Mucosa of descending colon (tissue), 3 donors: ENCODE results near the gene METTL9. TPM values are rescaled to one million over a fixed set of nuclear protein-coding genes. Genes with fewer than 3 reads are reported as not detected.

Source experiments
- ATAC-seq: fragments of 200-7000 bp; cut with Tn5 transposase; one replicate; pipeline ENCODE4 v1.9.1; 2020; ENCODE audit warnings: mild to moderate bottlenecking, moderate library complexity
- DNase-seq, 3 donors: peaks; one replicate each; pipeline ENCODE4 v3.0.0-alpha.2; 2020
- H3K36me3 ChIP-seq: fragments of 200-600 bp; one replicate; pipeline ENCODE4 v1.8.0; 2021; ENCODE audit warnings: low read depth, mild to moderate bottlenecking
- H3K4me1 ChIP-seq: fragments of 200-600 bp; one replicate; pipeline ENCODE4 v1.8.0; 2021; ENCODE audit warnings: low read depth, mild to moderate bottlenecking
- H3K4me3 ChIP-seq: fragments of 200-600 bp; one replicate; pipeline ENCODE4 v1.8.0; 2021; ENCODE audit warnings: mild to moderate bottlenecking
- H3K9me3 ChIP-seq: fragments of 200-600 bp; one replicate; pipeline ENCODE4 v1.8.0; 2021; ENCODE audit warnings: mild to moderate bottlenecking
- intact Hi-C, 2 donors: fragments of 100-400 bp; cut with DNase I in 1 of 2; cut with micrococcal nuclease in 1 of 2; formaldehyde crosslinking; loops; one replicate each; pipeline versions ENCODE4 v1.11.0 to v1.11.1; 2022; cut with DNase I, micrococcal nuclease
- total RNA-seq, 3 donors: library from RNA; stranded (reverse); fragmentation: NEBNext Ultra II Directional in 2 of 3; extraction: Animal tissue kit (Norgen Biotek cat#: 25700) in 2 of 3; gene quantifications; one replicate each; pipeline versions ENCODE4 v1.2.1 to v1.2.4, GENCODE V29; 2021 to 2023
- TF ChIP-seq, protein P1 (sequence below): fragments of 200-600 bp; IDR thresholded peaks from one replicate; pipeline ENCODE4 v1.8.0; 2022; ENCODE audit warnings: antibody characterized with exemption, mild to moderate bottlenecking
- donor health status: DM: no; HTN: no; CAD: no; lungs with moderate emphysema.
- donor health status: DM: no; HTN: no; CAD: no.
- donor health status: DM: no; HTN: yes; CAD: no.

The METTL9 gene
- total RNA-seq, 3 donors from 2014 or later = 60.8 to 76.5 (median 62.8) TPM

GRCh38 chr16:21613781-21614180 is 14.4 kb downstream of the METTL9 start:
- Histone ChIP-seq H3K4me1 (peaks cover 4% of the 10 kb centered on the region), H3K36me3 (no peaks in the 10 kb centered on the region), H3K9me3 (no peaks in the 10 kb centered on the region), H3K4me3 (no peak overlapping the region)
- intact Hi-C loops = no loop called here
- DNase-seq (no peak), ATAC-seq (no peak)
- TF ChIP-seq, protein P1, sequence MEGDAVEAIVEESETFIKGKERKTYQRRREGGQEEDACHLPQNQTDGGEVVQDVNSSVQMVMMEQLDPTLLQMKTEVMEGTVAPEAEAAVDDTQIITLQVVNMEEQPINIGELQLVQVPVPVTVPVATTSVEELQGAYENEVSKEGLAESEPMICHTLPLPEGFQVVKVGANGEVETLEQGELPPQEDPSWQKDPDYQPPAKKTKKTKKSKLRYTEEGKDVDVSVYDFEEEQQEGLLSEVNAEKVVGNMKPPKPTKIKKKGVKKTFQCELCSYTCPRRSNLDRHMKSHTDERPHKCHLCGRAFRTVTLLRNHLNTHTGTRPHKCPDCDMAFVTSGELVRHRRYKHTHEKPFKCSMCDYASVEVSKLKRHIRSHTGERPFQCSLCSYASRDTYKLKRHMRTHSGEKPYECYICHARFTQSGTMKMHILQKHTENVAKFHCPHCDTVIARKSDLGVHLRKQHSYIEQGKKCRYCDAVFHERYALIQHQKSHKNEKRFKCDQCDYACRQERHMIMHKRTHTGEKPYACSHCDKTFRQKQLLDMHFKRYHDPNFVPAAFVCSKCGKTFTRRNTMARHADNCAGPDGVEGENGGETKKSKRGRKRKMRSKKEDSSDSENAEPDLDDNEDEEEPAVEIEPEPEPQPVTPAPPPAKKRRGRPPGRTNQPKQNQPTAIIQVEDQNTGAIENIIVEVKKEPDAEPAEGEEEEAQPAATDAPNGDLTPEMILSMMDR = no peak

GRCh38 chr16:21614896-21615295 is 15.5 kb downstream of the METTL9 start:
- Histone ChIP-seq H3K36me3 (no peaks in the 10 kb centered on the region), H3K9me3 (no peaks in the 10 kb centered on the region), H3K4me1 (peaks cover 4% of the 10 kb centered on the region), H3K4me3 (no peak overlapping the region)
- intact Hi-C loops = no loop called here
- TF ChIP-seq, protein P1 = no peak
- no peak for ATAC-seq
- DNase-seq = no peak

GRCh38 chr16:21617607-21618006 is 18.2 kb downstream of the METTL9 start:
- DNase-seq = no peak
- no peak overlapping the region for H3K4me3 ChIP-seq
- no peaks in the 10 kb centered on the region for H3K36me3 ChIP-seq
- intact Hi-C loops = no loop called here
- H3K9me3 ChIP-seq = no peaks in the 10 kb centered on the region
- no peaks in the 10 kb centered on the region for H3K4me1 ChIP-seq
- TF ChIP-seq, protein P1 = no peak
- no peak for ATAC-seq

- TF ChIP-seq, protein P1 = no peak
- Histone ChIP-seq H3K36me3 (no peaks in the 10 kb centered on the region), H3K9me3 (no peaks in the 10 kb centered on the region), H3K4me1 (no peaks in the 10 kb centered on the region), H3K4me3 (no peak overlapping the region)
- intact Hi-C loops = no loop called here
- DNase-seq (no peak), ATAC-seq (no peak)
Measured at GRCh38 chr16:21618281-21618680, 18.9 kb downstream of the METTL9 start.

GRCh38 chr16:21619765-21620425 is 20.5 kb downstream of the METTL9 start:
- H3K4me3 ChIP-seq = no peak overlapping the region
- intact Hi-C loops = no loop called here
- DNase-seq = no peak
- H3K9me3 ChIP-seq = no peaks in the 10 kb centered on the region
- TF ChIP-seq, protein P1 = no peak
- no peak for ATAC-seq
- H3K4me1 ChIP-seq = no peaks in the 10 kb centered on the region
- H3K36me3 ChIP-seq = no peaks in the 10 kb centered on the region

GRCh38 chr16:21620592-21620991 is 21.2 kb downstream of the METTL9 start:
- Histone ChIP-seq H3K4me3 (no peak overlapping the region), H3K4me1 (no peaks in the 10 kb centered on the region), H3K36me3 (no peaks in the 10 kb centered on the region), H3K9me3 (no peaks in the 10 kb centered on the region)
- DNase-seq (no peak), ATAC-seq (no peak)
- intact Hi-C loops = no loop called here
- TF ChIP-seq, protein P1 = no peak
